Tibial artery (tissue), 4 donors: ENCODE measurements around the gene TREM2.

ENCODE experiments used
- DNase-seq, 2 donors: peaks; one replicate each; pipeline ENCODE4 v3.0.0-alpha.2; 2019
- H3K27ac ChIP-seq, 2 donors: fragments of 200-600 bp; sonication (generic) in 1 of 2; 1 replicate in 1 of 2; 2 replicates in 1 of 2; pipeline ENCODE4 v1.5.1; 2018 to 2019; ENCODE audit warnings: mild to moderate bottlenecking in 1 of 2
- H3K27me3 ChIP-seq, 2 donors: fragments of 200-600 bp; sonication (generic) in 1 of 2; one replicate each; pipeline versions ENCODE4 v1.5.1 to v1.6.0; 2016 to 2019
- H3K36me3 ChIP-seq, 3 donors: fragments of 200-600 bp; sonication (generic) in 2 of 3; one replicate each; pipeline ENCODE4 v1.5.1; 2016 to 2019; ENCODE audit warnings: mild to moderate bottlenecking in 2 of 3
- H3K4me1 ChIP-seq, 4 donors: fragments of 200-600 bp; sonication (generic) in 2 of 4; 1 replicate in 3 of 4; 2 replicates in 1 of 4; pipeline ENCODE4 v1.5.1; 2016 to 2019
- H3K4me3 ChIP-seq, 2 donors: fragments of 200-600 bp; sonication (generic) in 1 of 2; 1 replicate in 1 of 2; 2 replicates in 1 of 2; pipeline ENCODE4 v1.5.1; 2018 to 2019; ENCODE audit warnings: mild to moderate bottlenecking in 2 of 2
- H3K9me3 ChIP-seq, 3 donors: fragments of 200-600 bp; sonication (generic) in 1 of 3; one replicate each; pipeline ENCODE4 v1.5.1; 2016 to 2019
- CTCF ChIP-seq, 2 experiments: fragments of 200-600 bp in 1 of 2; fragments of 450-650 bp in 1 of 2; IDR thresholded peaks; one replicate each; pipeline ENCODE4 v1.5.1; 2017 to 2019; ENCODE audit warnings: antibody characterized with exemption in 2 of 2, mild to moderate bottlenecking in 1 of 2, moderate library complexity in 1 of 2
- intact Hi-C: fragments of 100-400 bp; cut with DNase I; formaldehyde crosslinking; loops from one replicate; pipeline ENCODE4 v1.15.0; 2023; ENCODE audit warnings: low total_unique reads

TREM2 gene

GRCh38 chr6:41111017-41111416, 51.9 kb downstream of the TREM2 start:
- intact Hi-C loops: no loop called here
- H3K4me1 ChIP-seq: no peaks in the 10 kb centered on the region
- TF ChIP-seq CTCF (IDR thresholded peaks at IDR 0.05): no peak
- no peak overlapping the region for H3K4me3 ChIP-seq
- H3K27ac ChIP-seq: no peak overlapping the region
- peaks cover 0 to 12% (median 7%) of the 10 kb centered on the region in 3 donors for H3K36me3 ChIP-seq
- no peaks in the 10 kb centered on the region for H3K27me3 ChIP-seq
- no peak for DNase-seq
- H3K9me3 ChIP-seq: no peaks in the 10 kb centered on the region
